ENCODE results near the gene KCNE1. TPM values are rescaled to one million over a fixed set of nuclear protein-coding genes. Genes with fewer than 3 reads are reported as not detected.
A peak's percentile ranks its signal among the peaks of the same experiment; 100 is the strongest.

KCNE1 gene
- total and polyA plus RNA-seq, 2 of the 13 experiments (the other 11 are each of a cell fraction or from before 2014, with no cell fraction given): 0.35 TPM; not detected in 1

DNA sequence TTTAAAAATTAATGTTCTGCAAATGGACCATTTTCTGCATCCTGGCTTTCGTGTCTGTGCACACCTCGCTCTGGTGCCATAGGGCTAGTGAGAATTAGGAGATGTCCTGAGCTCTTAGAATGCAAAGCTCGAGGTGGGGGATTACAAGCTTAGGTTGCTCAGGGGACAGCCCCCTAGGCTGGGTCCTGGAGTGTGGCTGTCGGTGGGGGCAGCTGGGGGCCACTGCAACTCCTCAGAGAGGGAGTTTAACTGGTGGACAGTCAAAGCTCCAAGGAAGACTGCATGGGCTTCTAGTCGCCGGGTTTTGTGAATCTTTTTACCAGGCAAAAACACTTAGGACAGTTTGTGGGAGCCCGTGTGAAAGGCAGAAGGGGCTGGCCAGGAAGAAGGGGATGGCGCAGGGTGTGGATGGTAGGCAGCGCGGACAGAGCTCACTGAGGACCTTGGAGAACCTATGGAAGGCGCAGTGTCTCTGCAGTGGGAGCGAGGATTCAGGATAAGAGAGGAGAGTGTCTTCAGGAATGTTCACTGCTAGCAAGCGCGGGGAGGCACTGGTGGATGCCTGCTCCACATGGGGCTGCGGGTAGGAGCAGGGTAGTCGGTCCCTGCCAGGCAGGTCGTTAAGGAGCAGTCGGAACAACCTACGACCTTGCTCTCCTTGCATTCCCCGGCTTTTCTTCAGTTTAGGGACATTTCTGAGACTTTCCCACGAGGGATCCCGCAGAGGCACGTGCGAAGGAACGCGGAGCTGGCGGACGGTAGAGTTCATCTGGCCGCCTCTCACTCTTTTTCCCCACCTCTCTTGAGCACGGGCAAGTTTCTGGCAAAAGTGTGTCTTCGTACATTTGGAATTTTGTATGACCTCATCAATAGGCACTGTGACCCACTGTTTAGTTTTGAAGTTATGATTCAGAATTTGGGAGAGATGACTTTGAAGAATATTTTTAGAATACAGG is 12.9 kb upstream of the KCNE1 start:
- no peaks in the 10 kb centered on the region for H3K27me3 ChIP-seq (ENCODE audit: control insufficient read depth in 1 of 2, insufficient read depth in 2 of 2, low read length in 2 of 2)
- CTCF ChIA-PET (ENCODE audit: low intra/inter-chr PET ratio, low total read pairs): no interaction called here
- in situ Hi-C loops (cut with HindIII; ENCODE audit: extremely low pct_ligation_motif_present, low pct_unique_long_range_greater_than_20kb) (no loop called here), intact Hi-C loops (cut with micrococcal nuclease; ENCODE audit: unreplicated experiment) (loop anchor here (5.0 kb wide), 1 partner anchor 77 kb away; no protein-coding TSS in a partner anchor)
- H3K4me2 ChIP-seq (ENCODE audit: low read depth, low read length): peak overlapping the region; percentile 94
- peaks cover 5% of the 10 kb centered on the region; the same call in 1 of the 2 replicates for H4K20me1 ChIP-seq (ENCODE audit: insufficient read depth, low read length)
- H3K27ac ChIP-seq (ENCODE audit: extremely low read length, insufficient read depth, low read length): peak overlapping the region; percentile 87
- no peaks in the 10 kb centered on the region for H3K9me3 ChIP-seq (ENCODE audit: low read length)
- no peak for DNase-seq (ENCODE audit: low spot score)
- no peak for ATAC-seq
- no TSS peak for BruUV-seq (replicated peaks)
- H3K36me3 ChIP-seq (replicated peaks in 1 of 2; ENCODE audit: control insufficient read depth in 1 of 2, insufficient read depth in 2 of 2, low read length in 2 of 2): peaks cover 8 to 13% of the 10 kb centered on the region in 2 experiments
- H3K4me1 ChIP-seq (ENCODE audit: insufficient read depth, low read length): peaks cover 77% of the 10 kb centered on the region
- H3K4me3 ChIP-seq (replicated peaks in 1 of 3; ENCODE audit: insufficient read depth in 1 of 3, low read depth in 2 of 3, low read length in 3 of 3): peak overlapping the region; percentile 46 to 70 (median 60)
- no peak overlapping the region for H2AFZ ChIP-seq (ENCODE audit: low read length)
- 35% methylated on average over 26 of the region's 31 CpGs for WGBS (ENCODE audit: low lambda C conversion rate)
- H3K9ac ChIP-seq (ENCODE audit: insufficient read depth, low read depth, low read length): peak overlapping the region; percentile 87
- peaks cover 18% of the 10 kb centered on the region for H3K79me2 ChIP-seq (ENCODE audit: insufficient read depth, low read length)
- no peak for FAIRE-seq
- POLR2A ChIA-PET: interaction anchor here (0.6 to 6.7 kb wide), 3 partner anchors 18 to 233 kb away, joined by 3 to 120 read pairs (median 4); no protein-coding TSS in a partner anchor
- TF ChIP-seq, protein P1, sequence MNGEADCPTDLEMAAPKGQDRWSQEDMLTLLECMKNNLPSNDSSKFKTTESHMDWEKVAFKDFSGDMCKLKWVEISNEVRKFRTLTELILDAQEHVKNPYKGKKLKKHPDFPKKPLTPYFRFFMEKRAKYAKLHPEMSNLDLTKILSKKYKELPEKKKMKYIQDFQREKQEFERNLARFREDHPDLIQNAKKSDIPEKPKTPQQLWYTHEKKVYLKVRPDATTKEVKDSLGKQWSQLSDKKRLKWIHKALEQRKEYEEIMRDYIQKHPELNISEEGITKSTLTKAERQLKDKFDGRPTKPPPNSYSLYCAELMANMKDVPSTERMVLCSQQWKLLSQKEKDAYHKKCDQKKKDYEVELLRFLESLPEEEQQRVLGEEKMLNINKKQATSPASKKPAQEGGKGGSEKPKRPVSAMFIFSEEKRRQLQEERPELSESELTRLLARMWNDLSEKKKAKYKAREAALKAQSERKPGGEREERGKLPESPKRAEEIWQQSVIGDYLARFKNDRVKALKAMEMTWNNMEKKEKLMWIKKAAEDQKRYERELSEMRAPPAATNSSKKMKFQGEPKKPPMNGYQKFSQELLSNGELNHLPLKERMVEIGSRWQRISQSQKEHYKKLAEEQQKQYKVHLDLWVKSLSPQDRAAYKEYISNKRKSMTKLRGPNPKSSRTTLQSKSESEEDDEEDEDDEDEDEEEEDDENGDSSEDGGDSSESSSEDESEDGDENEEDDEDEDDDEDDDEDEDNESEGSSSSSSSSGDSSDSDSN (CRISPR knock-in tag; IDR thresholded peaks at IDR 0.05): 0 out of 2 replicates have a peak, but pooled peaks have one; percentile 19
- peak; percentile 15; the same call in 1 of the 2 replicates for TF ChIP-seq TAF1 (CRISPR knock-in tag; IDR thresholded peaks at IDR 0.05)
- 0 out of 2 replicates have a peak, but pooled peaks have one; percentile 11 for TF ChIP-seq CREB1 (IDR thresholded peaks at IDR 0.05)
- no peak for TF ChIP-seq CREB1 (CRISPR knock-in tag; IDR thresholded peaks at IDR 0.05)
- TF ChIP-seq CENPT (CRISPR knock-in tag; IDR thresholded peaks at IDR 0.05; ENCODE audit: low read depth): 0 out of 2 replicates have a peak, but pooled peaks have one; percentile 35
- TF ChIP-seq POLR2G (IDR thresholded peaks at IDR 0.05; ENCODE audit: low read depth, low read length): peak; percentile 38
- TF ChIP-seq, protein P2, sequence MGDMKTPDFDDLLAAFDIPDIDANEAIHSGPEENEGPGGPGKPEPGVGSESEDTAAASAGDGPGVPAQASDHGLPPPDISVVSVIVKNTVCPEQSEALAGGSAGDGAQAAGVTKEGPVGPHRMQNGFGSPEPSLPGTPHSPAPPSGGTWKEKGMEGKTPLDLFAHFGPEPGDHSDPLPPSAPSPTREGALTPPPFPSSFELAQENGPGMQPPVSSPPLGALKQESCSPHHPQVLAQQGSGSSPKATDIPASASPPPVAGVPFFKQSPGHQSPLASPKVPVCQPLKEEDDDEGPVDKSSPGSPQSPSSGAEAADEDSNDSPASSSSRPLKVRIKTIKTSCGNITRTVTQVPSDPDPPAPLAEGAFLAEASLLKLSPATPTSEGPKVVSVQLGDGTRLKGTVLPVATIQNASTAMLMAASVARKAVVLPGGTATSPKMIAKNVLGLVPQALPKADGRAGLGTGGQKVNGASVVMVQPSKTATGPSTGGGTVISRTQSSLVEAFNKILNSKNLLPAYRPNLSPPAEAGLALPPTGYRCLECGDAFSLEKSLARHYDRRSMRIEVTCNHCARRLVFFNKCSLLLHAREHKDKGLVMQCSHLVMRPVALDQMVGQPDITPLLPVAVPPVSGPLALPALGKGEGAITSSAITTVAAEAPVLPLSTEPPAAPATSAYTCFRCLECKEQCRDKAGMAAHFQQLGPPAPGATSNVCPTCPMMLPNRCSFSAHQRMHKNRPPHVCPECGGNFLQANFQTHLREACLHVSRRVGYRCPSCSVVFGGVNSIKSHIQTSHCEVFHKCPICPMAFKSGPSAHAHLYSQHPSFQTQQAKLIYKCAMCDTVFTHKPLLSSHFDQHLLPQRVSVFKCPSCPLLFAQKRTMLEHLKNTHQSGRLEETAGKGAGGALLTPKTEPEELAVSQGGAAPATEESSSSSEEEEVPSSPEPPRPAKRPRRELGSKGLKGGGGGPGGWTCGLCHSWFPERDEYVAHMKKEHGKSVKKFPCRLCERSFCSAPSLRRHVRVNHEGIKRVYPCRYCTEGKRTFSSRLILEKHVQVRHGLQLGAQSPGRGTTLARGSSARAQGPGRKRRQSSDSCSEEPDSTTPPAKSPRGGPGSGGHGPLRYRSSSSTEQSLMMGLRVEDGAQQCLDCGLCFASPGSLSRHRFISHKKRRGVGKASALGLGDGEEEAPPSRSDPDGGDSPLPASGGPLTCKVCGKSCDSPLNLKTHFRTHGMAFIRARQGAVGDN (CRISPR knock-in tag; IDR thresholded peaks at IDR 0.05): peak; percentile 78
- peak; percentile 25; the same call in 1 of the 2 replicates for TF ChIP-seq NFKB2 (CRISPR knock-in tag; IDR thresholded peaks at IDR 0.05; ENCODE audit: borderline replicate concordance)
- TF ChIP-seq, protein P3, sequence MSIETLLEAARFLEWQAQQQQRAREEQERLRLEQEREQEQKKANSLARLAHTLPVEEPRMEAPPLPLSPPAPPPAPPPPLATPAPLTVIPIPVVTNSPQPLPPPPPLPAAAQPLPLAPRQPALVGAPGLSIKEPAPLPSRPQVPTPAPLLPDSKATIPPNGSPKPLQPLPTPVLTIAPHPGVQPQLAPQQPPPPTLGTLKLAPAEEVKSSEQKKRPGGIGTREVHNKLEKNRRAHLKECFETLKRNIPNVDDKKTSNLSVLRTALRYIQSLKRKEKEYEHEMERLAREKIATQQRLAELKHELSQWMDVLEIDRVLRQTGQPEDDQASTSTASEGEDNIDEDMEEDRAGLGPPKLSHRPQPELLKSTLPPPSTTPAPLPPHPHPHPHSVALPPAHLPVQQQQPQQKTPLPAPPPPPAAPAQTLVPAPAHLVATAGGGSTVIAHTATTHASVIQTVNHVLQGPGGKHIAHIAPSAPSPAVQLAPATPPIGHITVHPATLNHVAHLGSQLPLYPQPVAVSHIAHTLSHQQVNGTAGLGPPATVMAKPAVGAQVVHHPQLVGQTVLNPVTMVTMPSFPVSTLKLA (IDR thresholded peaks at IDR 0.05): peak; percentile 77
- no peak for TF ChIP-seq ZNF788 (CRISPR knock-in tag; IDR thresholded peaks at IDR 0.05; ENCODE audit: borderline replicate concordance)
- no peak for TF ChIP-seq JDP2 (CRISPR knock-in tag; IDR thresholded peaks at IDR 0.05; ENCODE audit: borderline replicate concordance)
- TF ChIP-seq RBFOX2 (IDR thresholded peaks at IDR 0.05; ENCODE audit: low read depth, low read length): peak; percentile 69
- 0 out of 2 replicates have a peak, but pooled peaks have one; percentile 34 for TF ChIP-seq MYC (CRISPR knock-in tag; IDR thresholded peaks at IDR 0.05; ENCODE audit: borderline replicate concordance)
